ENCODE results near the gene PARD3B.

PARD3B gene

GRCh38 chr2:205403244-205403825, 858.1 kb downstream of the PARD3B start:
- no peak for DNase-seq
- in situ Hi-C loops (cut with MboI; ENCODE audit: low pct_unique_long_range_greater_than_20kb, low sequenced_read_pairs), result no loop called here

GRCh38 chr2:205405194-205405593, 859.9 kb downstream of the PARD3B start:
- DNase-seq, result no peak
- in situ Hi-C loops (cut with MboI; ENCODE audit: low pct_unique_long_range_greater_than_20kb, low sequenced_read_pairs), result no loop called here

GRCh38 chr2:205405752-205406151, 860.5 kb downstream of the PARD3B start:
- DNase-seq, result no peak
- in situ Hi-C loops (cut with MboI; ENCODE audit: low pct_unique_long_range_greater_than_20kb, low sequenced_read_pairs), result no loop called here

- in situ Hi-C loops (cut with MboI; ENCODE audit: low pct_unique_long_range_greater_than_20kb, low sequenced_read_pairs), result no loop called here
- no peak for DNase-seq
Observed at GRCh38 chr2:205407984-205408383, 862.7 kb downstream of the PARD3B start.

- DNase-seq, result no peak
- in situ Hi-C loops (cut with MboI; ENCODE audit: low pct_unique_long_range_greater_than_20kb, low sequenced_read_pairs), result no loop called here
Observed at GRCh38 chr2:205408696-205409095, 863.4 kb downstream of the PARD3B start.

- in situ Hi-C loops (cut with MboI; ENCODE audit: low pct_unique_long_range_greater_than_20kb, low sequenced_read_pairs), result no loop called here
Observed at GRCh38 chr2:205409411-205409810, 864.1 kb downstream of the PARD3B start.

GRCh38 chr2:205411558-205411957, 866.3 kb downstream of the PARD3B start:
- no peak for DNase-seq
- in situ Hi-C loops (cut with MboI; ENCODE audit: low pct_unique_long_range_greater_than_20kb, low sequenced_read_pairs), result no loop called here

More at GRCh38 chr2:205409411-205409810, 864.1 kb downstream of the PARD3B start:
- DNase-seq, result no peak

- no peak for DNase-seq
- in situ Hi-C loops (cut with MboI; ENCODE audit: low pct_unique_long_range_greater_than_20kb, low sequenced_read_pairs), result no loop called here
Observed at GRCh38 chr2:205424326-205424725, 879.1 kb downstream of the PARD3B start.

- in situ Hi-C loops (cut with MboI; ENCODE audit: low pct_unique_long_range_greater_than_20kb, low sequenced_read_pairs), result no loop called here
- no peak for DNase-seq
Observed at GRCh38 chr2:205425102-205425501, 879.8 kb downstream of the PARD3B start.

- in situ Hi-C loops (cut with MboI; ENCODE audit: low pct_unique_long_range_greater_than_20kb, low sequenced_read_pairs), result no loop called here
- no peak for DNase-seq
Observed at GRCh38 chr2:205427112-205427511, 881.8 kb downstream of the PARD3B start.

GRCh38 chr2:205428811-205429210, 883.5 kb downstream of the PARD3B start:
- in situ Hi-C loops (cut with MboI; ENCODE audit: low pct_unique_long_range_greater_than_20kb, low sequenced_read_pairs), result no loop called here
- DNase-seq, result no peak

- no peak for DNase-seq
- in situ Hi-C loops (cut with MboI; ENCODE audit: low pct_unique_long_range_greater_than_20kb, low sequenced_read_pairs), result no loop called here
Observed at GRCh38 chr2:205435970-205436369, 890.7 kb downstream of the PARD3B start.

- DNase-seq, result no peak
- in situ Hi-C loops (cut with MboI; ENCODE audit: low pct_unique_long_range_greater_than_20kb, low sequenced_read_pairs), result no loop called here
Observed at GRCh38 chr2:205438241-205438640, 893.0 kb downstream of the PARD3B start.

GRCh38 chr2:205439621-205440020, 894.3 kb downstream of the PARD3B start:
- DNase-seq, result no peak
- in situ Hi-C loops (cut with MboI; ENCODE audit: low pct_unique_long_range_greater_than_20kb, low sequenced_read_pairs), result no loop called here

- no peak for DNase-seq
- in situ Hi-C loops (cut with MboI; ENCODE audit: low pct_unique_long_range_greater_than_20kb, low sequenced_read_pairs), result no loop called here
Observed at GRCh38 chr2:205441524-205441923, 896.2 kb downstream of the PARD3B start.

GRCh38 chr2:205448189-205448588, 902.9 kb downstream of the PARD3B start:
- in situ Hi-C loops (cut with MboI; ENCODE audit: low pct_unique_long_range_greater_than_20kb, low sequenced_read_pairs), result no loop called here
- no peak for DNase-seq

GRCh38 chr2:205451901-205452512, 906.7 kb downstream of the PARD3B start:
- in situ Hi-C loops (cut with MboI; ENCODE audit: low pct_unique_long_range_greater_than_20kb, low sequenced_read_pairs), result no loop called here

GRCh38 chr2:205453202-205453601, 907.9 kb downstream of the PARD3B start:
- DNase-seq, result no peak

More at GRCh38 chr2:205451901-205452512, 906.7 kb downstream of the PARD3B start:
- no peak for DNase-seq

GRCh38 chr2:205456682-205457081, 911.4 kb downstream of the PARD3B start:
- DNase-seq, result no peak
- in situ Hi-C loops (cut with MboI; ENCODE audit: low pct_unique_long_range_greater_than_20kb, low sequenced_read_pairs), result no loop called here

More at GRCh38 chr2:205453202-205453601, 907.9 kb downstream of the PARD3B start:
- in situ Hi-C loops (cut with MboI; ENCODE audit: low pct_unique_long_range_greater_than_20kb, low sequenced_read_pairs), result no loop called here

GRCh38 chr2:205460217-205460616, 914.9 kb downstream of the PARD3B start:
- DNase-seq, result no peak
- in situ Hi-C loops (cut with MboI; ENCODE audit: low pct_unique_long_range_greater_than_20kb, low sequenced_read_pairs), result no loop called here

GRCh38 chr2:205461169-205461568, 915.9 kb downstream of the PARD3B start:
- no peak for DNase-seq
- in situ Hi-C loops (cut with MboI; ENCODE audit: low pct_unique_long_range_greater_than_20kb, low sequenced_read_pairs), result no loop called here

All from KBM-7 (cell line).